ENCODE results near the gene PSMC3IP.

The PSMC3IP gene

GRCh38 chr17:42584880-42585279, 7.4 kb upstream of the PSMC3IP start:
- DNase-seq: no peak

GRCh38 chr17:42581744-42582270, 4.3 kb upstream of the PSMC3IP start:
- no peak for DNase-seq

GRCh38 chr17:42579794-42580551, 2.4 kb upstream of the PSMC3IP start:
- DNase-seq: no peak

GRCh38 chr17:42578282-42578869, 847 bp upstream of the PSMC3IP start:
- DNase-seq: peak; percentile 60

GRCh38 chr17:42577140-42577531, 393 bp downstream of the PSMC3IP start:
- no peak for DNase-seq

- DNase-seq: no peak
Observed at GRCh38 chr17:42574463-42574862, 3.1 kb downstream of the PSMC3IP start.

- no peak for DNase-seq
Observed at GRCh38 chr17:42573095-42573494, 4.4 kb downstream of the PSMC3IP start.

- no peak for DNase-seq
Observed at GRCh38 chr17:42571435-42572225, 5.9 kb downstream of the PSMC3IP start.

- DNase-seq: no peak
Observed at GRCh38 chr17:42568341-42569111, 9.0 kb downstream of the PSMC3IP start.

- peak; percentile 94 for DNase-seq
Observed at GRCh38 chr17:42566883-42567573, 10.5 kb downstream of the PSMC3IP start, which contains the start of gene MLX. MLX (plus strand) TSS chr17:42567100; CDS start chr17:42567125, 25 bp downstream.

- no peak for DNase-seq
Observed at GRCh38 chr17:42566215-42566882, 11.2 kb downstream of the PSMC3IP start.

- no peak for DNase-seq
Observed at GRCh38 chr17:42565523-42566214, 11.9 kb downstream of the PSMC3IP start.

- DNase-seq: no peak
Observed at GRCh38 chr17:42564815-42565522, 12.6 kb downstream of the PSMC3IP start.

- no peak for DNase-seq
Observed at GRCh38 chr17:42563950-42564349, 13.6 kb downstream of the PSMC3IP start.

- DNase-seq: no peak
Observed at GRCh38 chr17:42563543-42563942, 14.0 kb downstream of the PSMC3IP start.

- no peak for DNase-seq
Observed at GRCh38 chr17:42563143-42563509, 14.4 kb downstream of the PSMC3IP start.

GRCh38 chr17:42562388-42563142, 15.0 kb downstream of the PSMC3IP start:
- no peak for DNase-seq

GRCh38 chr17:42561897-42562387, 15.6 kb downstream of the PSMC3IP start, which contains the start of gene COASY:
COASY (plus strand) TSS chr17:42562148; CDS start chr17:42562623, 475 bp downstream.
- DNase-seq: peak; percentile 96

- no peak for DNase-seq
Observed at GRCh38 chr17:42560246-42560645, 17.3 kb downstream of the PSMC3IP start.
